GM12873 (cell line): Measurements from ENCODE around the gene TCAP.

Experiments used
- CTCF ChIP-seq: IDR thresholded peaks from 2 replicates; pipeline ENCODE4 v1.5.1; 2012; ENCODE audit warnings: low read depth, mild to moderate bottlenecking, moderate library complexity, low read length, control low read depth; ENCODE audit not compliant: insufficient read depth; ENCODE audit errors: missing control alignments

The TCAP gene

GRCh38 chr17:39677072-39677471 lies 11.9 kb downstream of the TCAP start:
- TF ChIP-seq CTCF = no peak

- no peak for TF ChIP-seq CTCF
Observed at GRCh38 chr17:39677542-39678339, 12.6 kb downstream of the TCAP start.

GRCh38 chr17:39678340-39679116 lies 13.4 kb downstream of the TCAP start:
- no peak for TF ChIP-seq CTCF

- TF ChIP-seq CTCF = no peak
Observed at GRCh38 chr17:39679521-39680192, 14.5 kb downstream of the TCAP start.

GRCh38 chr17:39683295-39683939 lies 18.3 kb downstream of the TCAP start:
- TF ChIP-seq CTCF = no peak

GRCh38 chr17:39684369-39685192 lies 19.4 kb downstream of the TCAP start:
- no peak for TF ChIP-seq CTCF
